Lower lobe of right lung (tissue), 2 donors: ENCODE results near the gene PSMB2. TPM values are rescaled to one million over a fixed set of nuclear protein-coding genes. Genes with fewer than 3 reads are reported as not detected.

Source experiments
- ATAC-seq, 2 donors: fragments of 200-7000 bp; cut with Tn5 transposase; one replicate each; pipeline ENCODE4 v1.9.1; 2020 to 2022; ENCODE audit warnings: mild to moderate bottlenecking in 2 of 2, moderate library complexity in 2 of 2
- DNase-seq: peaks from one replicate; pipeline ENCODE4 v3.0.0-alpha.2; 2020
- H3K27ac ChIP-seq: fragments of 200-600 bp; one replicate; pipeline ENCODE4 v1.8.0; 2022
- H3K27me3 ChIP-seq: fragments of 200-600 bp; one replicate; pipeline ENCODE4 v1.8.0; 2022; ENCODE audit warnings: low read depth
- H3K36me3 ChIP-seq: fragments of 200-600 bp; one replicate; pipeline ENCODE4 v1.8.0; 2022; ENCODE audit warnings: mild to moderate bottlenecking
- H3K4me1 ChIP-seq: fragments of 200-600 bp; one replicate; pipeline ENCODE4 v1.8.0; 2022
- H3K4me3 ChIP-seq: fragments of 200-600 bp; one replicate; pipeline ENCODE4 v1.8.0; 2022; ENCODE audit warnings: mild to moderate bottlenecking
- H3K9me3 ChIP-seq: fragments of 200-600 bp; one replicate; pipeline ENCODE4 v1.8.0; 2022
- CTCF ChIP-seq: fragments of 200-600 bp; IDR thresholded peaks from one replicate; pipeline ENCODE4 v1.8.0; 2022; ENCODE audit warnings: antibody characterized with exemption, mild to moderate bottlenecking
- intact Hi-C: fragments of 100-400 bp; cut with DNase I; formaldehyde crosslinking; loops from one replicate; pipeline ENCODE4 v1.11.0; 2022
- total RNA-seq: library from RNA; stranded (reverse); fragmentation: NEBNext Ultra II Directional; extraction: Animal tissue kit (Norgen Biotek cat#: 25700); gene quantifications from one replicate; pipeline ENCODE4 v1.2.1, GENCODE V29; 2021
- donor health status: DM: no; HTN: yes; CAD: no; lungs with severe emphysema.

PSMB2 gene
- total RNA-seq, 1 donor from 2014 or later, result 44.9 TPM

GRCh38 chr1:35663434-35663833, 22.1 kb upstream of the PSMB2 start:
- no peak for ATAC-seq

GRCh38 chr1:35661474-35661795, 20.1 kb upstream of the PSMB2 start:
- DNase-seq (no peak), ATAC-seq (no peak)
- H3K27ac ChIP-seq, result no peak overlapping the region
- H3K4me3 ChIP-seq, result no peak overlapping the region
- no peaks in the 10 kb centered on the region for H3K9me3 ChIP-seq
- no peaks in the 10 kb centered on the region for H3K36me3 ChIP-seq
- H3K4me1 ChIP-seq, result no peaks in the 10 kb centered on the region
- TF ChIP-seq CTCF, result no peak
- peaks cover 17% of the 10 kb centered on the region for H3K27me3 ChIP-seq
- intact Hi-C loops, result no loop called here

More at GRCh38 chr1:35663434-35663833, 22.1 kb upstream of the PSMB2 start:
- no peak for DNase-seq
- no peak for TF ChIP-seq CTCF
- Histone ChIP-seq H3K27me3 (peaks cover 17% of the 10 kb centered on the region), H3K27ac (no peak overlapping the region), H3K9me3 (no peaks in the 10 kb centered on the region), H3K4me3 (no peak overlapping the region), H3K4me1 (no peaks in the 10 kb centered on the region), H3K36me3 (no peaks in the 10 kb centered on the region)
- intact Hi-C loops, result no loop called here

- no peaks in the 10 kb centered on the region for H3K4me1 ChIP-seq
- no peak overlapping the region for H3K4me3 ChIP-seq
- no peaks in the 10 kb centered on the region for H3K36me3 ChIP-seq
- DNase-seq, result no peak
- intact Hi-C loops, result no loop called here
- TF ChIP-seq CTCF, result no peak
- H3K9me3 ChIP-seq, result no peaks in the 10 kb centered on the region
- H3K27ac ChIP-seq, result no peak overlapping the region
- ATAC-seq, result no peak
- peaks cover 12% of the 10 kb centered on the region for H3K27me3 ChIP-seq
Observed at GRCh38 chr1:35660581-35661473, 19.5 kb upstream of the PSMB2 start.

- DNase-seq (no peak), ATAC-seq (no peak)
- Histone ChIP-seq H3K36me3 (no peaks in the 10 kb centered on the region), H3K9me3 (no peaks in the 10 kb centered on the region), H3K4me3 (no peak overlapping the region), H3K27ac (no peak overlapping the region), H3K4me1 (no peaks in the 10 kb centered on the region), H3K27me3 (peaks cover 6% of the 10 kb centered on the region)
- intact Hi-C loops, result no loop called here
- no peak for TF ChIP-seq CTCF
Observed at GRCh38 chr1:35659589-35659988, 18.3 kb upstream of the PSMB2 start.

GRCh38 chr1:35657851-35658250, 16.5 kb upstream of the PSMB2 start:
- no peak overlapping the region for H3K4me3 ChIP-seq
- DNase-seq (no peak), ATAC-seq (no peak)
- H3K27me3 ChIP-seq, result peaks cover 10% of the 10 kb centered on the region
- TF ChIP-seq CTCF, result no peak
- H3K9me3 ChIP-seq, result no peaks in the 10 kb centered on the region
- no peaks in the 10 kb centered on the region for H3K36me3 ChIP-seq
- no peaks in the 10 kb centered on the region for H3K4me1 ChIP-seq
- H3K27ac ChIP-seq, result no peak overlapping the region
- intact Hi-C loops, result no loop called here
